GM12872 (cell line): ENCODE results near the gene SMARCE1.

Experiments used
- TF ChIP-seq, protein P1 (sequence below): IDR thresholded peaks from 3 replicates; pipeline ENCODE4 v1.5.1; 2011; ENCODE audit warnings: low read depth, mild to moderate bottlenecking, low read length, moderate library complexity; ENCODE audit not compliant: insufficient read depth

The SMARCE1 gene

DNA sequence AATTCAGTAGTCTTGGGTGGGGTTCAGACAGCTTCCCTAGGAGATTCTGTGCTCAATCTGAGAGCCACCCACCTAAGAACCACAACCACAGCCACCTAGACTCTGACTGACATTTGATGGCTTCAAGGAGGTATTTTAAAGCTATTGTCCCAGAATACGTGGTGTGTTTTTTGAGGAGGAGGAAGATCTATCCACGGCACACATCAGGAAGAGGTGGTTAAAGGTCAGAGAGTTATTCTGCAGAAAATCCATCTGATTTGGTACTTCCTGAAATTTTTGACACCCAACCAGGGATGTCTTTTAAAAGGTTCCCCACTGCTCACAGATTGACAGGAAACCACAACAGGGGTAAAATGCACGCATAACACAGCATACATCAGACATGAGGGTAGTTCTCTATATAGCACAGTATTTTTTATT lies 25.1 kb downstream of the SMARCE1 start:
- TF ChIP-seq, protein P1, sequence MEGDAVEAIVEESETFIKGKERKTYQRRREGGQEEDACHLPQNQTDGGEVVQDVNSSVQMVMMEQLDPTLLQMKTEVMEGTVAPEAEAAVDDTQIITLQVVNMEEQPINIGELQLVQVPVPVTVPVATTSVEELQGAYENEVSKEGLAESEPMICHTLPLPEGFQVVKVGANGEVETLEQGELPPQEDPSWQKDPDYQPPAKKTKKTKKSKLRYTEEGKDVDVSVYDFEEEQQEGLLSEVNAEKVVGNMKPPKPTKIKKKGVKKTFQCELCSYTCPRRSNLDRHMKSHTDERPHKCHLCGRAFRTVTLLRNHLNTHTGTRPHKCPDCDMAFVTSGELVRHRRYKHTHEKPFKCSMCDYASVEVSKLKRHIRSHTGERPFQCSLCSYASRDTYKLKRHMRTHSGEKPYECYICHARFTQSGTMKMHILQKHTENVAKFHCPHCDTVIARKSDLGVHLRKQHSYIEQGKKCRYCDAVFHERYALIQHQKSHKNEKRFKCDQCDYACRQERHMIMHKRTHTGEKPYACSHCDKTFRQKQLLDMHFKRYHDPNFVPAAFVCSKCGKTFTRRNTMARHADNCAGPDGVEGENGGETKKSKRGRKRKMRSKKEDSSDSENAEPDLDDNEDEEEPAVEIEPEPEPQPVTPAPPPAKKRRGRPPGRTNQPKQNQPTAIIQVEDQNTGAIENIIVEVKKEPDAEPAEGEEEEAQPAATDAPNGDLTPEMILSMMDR = no peak

DNA sequence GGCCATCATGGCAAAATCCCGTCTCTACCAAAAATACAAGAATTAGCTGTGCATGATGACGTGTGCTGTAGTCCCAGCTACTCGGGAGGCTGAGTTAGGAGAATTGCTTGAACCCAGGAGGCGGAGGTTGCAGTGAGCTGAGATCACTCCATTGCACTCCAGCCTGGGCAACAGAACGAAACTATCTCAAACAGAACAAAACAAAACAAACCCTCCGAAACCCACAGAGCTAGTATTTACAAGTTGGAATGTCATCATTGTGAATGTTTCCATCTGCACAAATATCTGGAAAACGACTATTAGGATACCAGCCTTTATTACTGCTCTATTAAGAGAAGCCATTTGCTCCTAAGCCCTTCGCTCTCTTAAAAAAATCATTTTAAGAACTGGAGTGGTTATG lies 26.0 kb downstream of the SMARCE1 start:
- TF ChIP-seq, protein P1 = no peak

DNA sequence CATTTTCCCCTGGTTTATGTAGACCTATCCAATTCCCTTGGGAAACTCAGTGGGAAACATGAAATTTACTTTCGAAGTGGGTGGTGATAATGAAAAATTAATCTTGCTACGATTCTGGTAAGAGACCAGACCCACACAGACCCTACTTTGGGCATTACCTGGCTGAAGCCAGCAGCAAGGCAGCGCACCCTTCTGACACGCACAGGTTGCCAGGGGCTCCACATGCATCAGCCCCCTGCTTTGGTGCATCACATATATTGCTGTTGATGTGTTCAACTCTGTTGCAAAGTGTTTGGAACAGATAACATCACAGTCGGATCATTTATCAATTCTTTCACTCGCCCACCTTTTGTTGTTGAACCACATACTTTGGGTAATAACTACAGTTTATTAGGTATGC lies 26.6 kb downstream of the SMARCE1 start:
- TF ChIP-seq, protein P1 = no peak

DNA sequence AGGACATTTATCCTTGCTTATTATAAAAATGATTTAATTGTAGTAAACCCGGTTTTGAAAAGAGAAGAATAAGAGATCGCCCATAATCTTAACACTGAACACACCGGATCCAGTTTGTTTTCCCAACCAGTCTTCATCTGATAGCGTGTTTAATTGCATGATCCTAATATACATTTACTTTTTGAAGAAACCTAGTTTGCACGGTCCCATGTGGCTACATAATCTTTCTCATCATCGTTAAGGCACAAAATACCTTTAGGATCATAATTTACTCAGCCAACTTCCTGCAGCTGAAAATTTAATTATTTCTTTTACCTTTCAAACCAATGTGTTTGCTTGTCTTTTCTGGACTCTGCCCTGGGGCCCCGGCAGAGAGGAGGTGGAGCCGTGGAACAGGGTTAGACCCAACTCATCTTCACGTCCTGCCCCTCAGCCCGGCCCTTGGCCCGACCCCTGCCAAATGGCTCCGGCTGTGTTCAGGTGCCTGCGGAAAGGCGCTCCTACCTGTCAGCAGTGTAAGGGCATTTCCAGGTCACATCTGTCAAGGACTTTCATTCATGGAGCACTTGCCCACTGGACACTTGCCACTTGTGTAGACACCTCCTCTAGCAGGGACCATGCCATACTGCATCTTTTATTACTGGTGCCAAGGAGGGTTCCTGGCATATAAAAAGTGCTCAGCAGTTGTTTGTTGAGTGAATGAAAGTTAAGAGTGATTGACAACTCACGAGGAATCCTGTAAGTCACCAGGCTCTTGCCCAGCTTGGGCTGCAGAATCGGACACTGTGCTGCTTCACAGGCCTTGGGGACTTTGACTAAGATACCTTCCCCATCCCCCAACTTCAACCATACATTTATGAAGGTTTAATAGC lies 28.6 kb downstream of the SMARCE1 start:
- TF ChIP-seq, protein P1 = no peak

DNA sequence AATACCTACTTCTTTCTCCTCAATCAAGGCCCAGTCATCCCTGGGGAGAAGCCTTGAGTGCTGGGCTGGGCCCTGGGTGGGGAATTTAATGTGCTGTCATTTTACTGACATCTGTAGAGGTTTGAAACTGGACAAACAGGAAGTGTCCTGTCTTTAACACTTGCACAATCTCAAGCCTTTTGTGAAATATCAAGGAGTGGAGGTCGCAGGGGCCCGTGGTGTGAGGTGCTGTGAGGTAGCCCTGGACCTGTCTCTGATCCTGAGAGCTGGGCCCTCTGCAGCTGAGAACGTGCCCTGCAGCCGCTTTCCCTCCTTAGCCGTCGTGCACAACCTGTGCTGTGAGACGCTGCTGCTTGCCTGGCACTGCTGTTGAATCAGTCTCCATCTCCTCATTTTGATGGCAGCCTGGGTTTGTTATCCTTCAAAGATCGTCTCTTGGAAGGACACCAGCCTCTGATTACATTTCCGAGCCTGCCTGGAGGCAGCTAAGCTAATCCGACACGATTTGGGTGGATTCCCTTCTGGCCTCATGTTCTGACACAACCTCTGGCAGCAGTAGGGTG lies 29.9 kb downstream of the SMARCE1 start:
- TF ChIP-seq, protein P1 = no peak

DNA sequence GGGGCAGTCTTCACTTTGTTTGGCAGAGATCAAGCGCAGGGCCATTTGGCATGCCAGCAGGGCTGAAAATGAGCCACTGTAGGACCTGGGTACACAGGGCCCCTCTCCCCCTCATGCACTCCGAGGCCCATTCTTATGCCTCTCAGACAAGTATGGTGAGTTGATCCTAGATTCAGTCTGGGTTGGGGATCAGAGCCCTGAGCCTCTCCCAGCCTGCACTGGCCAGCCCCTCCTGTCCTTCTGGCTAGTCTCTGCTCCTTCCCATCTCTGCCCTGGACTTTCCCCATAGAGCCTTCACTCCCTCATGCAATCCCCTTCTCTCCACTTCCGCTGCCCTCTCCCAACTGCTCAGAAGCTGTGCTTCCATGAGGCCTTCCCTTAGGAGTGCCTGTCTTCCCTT lies 31.0 kb downstream of the SMARCE1 start:
- TF ChIP-seq, protein P1 = no peak

DNA sequence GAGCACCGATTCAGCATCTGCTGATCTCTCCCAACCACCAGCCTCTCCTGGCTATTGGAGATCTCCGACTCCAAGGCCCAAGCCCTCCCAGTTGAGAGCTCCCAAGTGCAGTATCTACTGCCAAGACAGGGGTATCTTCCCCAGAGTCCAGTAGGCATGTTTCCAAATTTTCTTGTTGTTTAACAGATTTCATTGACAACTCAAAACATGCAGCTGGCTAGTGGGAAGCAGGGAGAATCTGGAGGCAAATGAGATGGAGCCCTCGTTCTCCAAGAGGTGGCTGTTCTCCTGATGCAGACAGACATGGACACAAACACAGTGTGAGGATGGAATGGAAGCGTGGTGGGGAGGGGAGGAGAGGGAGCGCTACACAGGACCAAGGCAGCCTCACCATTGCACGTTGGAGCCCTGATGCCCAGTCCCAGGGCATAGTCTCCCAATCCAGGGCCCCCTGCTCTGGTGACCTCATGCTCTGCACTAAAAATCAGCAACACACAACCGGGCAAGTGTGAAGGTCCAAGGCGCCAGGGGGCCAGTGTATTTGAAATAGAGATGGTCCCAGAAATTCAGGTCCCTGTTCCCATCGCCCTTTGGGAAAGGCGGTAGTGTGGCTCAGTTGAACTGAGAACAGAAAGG lies 31.7 kb downstream of the SMARCE1 start:
- TF ChIP-seq, protein P1 = no peak
